ENCODE measurements around the gene RGS16.

DNA sequence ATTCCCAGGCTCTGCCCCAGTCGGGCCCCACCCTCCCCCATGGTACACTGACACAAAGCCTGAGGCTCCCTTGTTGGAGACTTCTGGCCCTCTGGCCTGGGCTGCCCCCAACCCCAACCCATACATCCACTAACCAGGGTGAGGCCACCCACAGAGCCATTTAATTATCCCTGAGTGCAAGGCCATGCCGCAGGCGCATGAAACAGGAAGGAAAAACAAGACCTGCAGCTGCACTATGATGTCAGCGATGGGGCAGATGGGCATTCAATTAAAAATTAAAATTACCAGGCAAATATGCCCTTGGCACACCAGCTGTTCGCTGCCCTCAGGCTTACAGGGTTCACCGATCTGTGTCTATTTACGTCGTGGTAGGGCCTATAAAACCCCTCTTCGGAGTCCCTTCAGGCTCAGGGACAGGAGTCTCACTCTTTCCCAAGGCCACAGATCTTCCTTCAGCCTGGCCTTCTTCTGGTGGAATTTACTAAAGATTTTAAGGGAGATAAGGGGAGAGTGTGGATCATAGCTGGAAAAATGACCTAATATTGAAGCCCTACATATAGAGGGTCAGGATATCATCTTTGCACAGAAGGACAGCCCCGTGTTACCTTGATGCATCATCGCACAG lies 29.6 kb upstream of the RGS16 start:
- TF ChIP-seq CTCF (conservative IDR thresholded peaks at IDR 0.05; ENCODE audit: low read length): no peak
- no peak for TF ChIP-seq EZH2phosphoT487 (IDR thresholded peaks at IDR 0.05; ENCODE audit: borderline replicate concordance, low read depth, low read length)

All from OCI-LY7 (cell line).